ENCODE data around the gene TSPAN31.
"Not testable (repeated sequence)": the region's sequence is repeated elsewhere in the genome, so short reads cannot be mapped to it uniquely, and the experiment has no call there.

The TSPAN31 gene

GRCh38 chr12:57744777-57745484, at the start of gene TSPAN31:
Gene TSPAN31, plus strand, starts transcription at chr12:57745039. Its CDS starts 116 bp downstream, at chr12:57745155.
- DNase-seq, result peak; percentile 79 to 99 (median 97)

- DNase-seq, result no peak
These were observed 48.9 kb upstream of the TSPAN31 start for GRCh38 chr12:57695770-57696432.

GRCh38 chr12:57697076-57697475, 47.8 kb upstream of the TSPAN31 start:
- DNase-seq, result no peak

GRCh38 chr12:57698414-57698813, 46.4 kb upstream of the TSPAN31 start:
- no peak for DNase-seq

- no peak for DNase-seq
These were observed 44.5 kb upstream of the TSPAN31 start for GRCh38 chr12:57700317-57700716.

- no peak for DNase-seq
These were observed 37.6 kb upstream of the TSPAN31 start for GRCh38 chr12:57707250-57707649.

- no peak for DNase-seq
These were observed 36.5 kb upstream of the TSPAN31 start for GRCh38 chr12:57708296-57708695.

GRCh38 chr12:57712701-57713100, 32.1 kb upstream of the TSPAN31 start:
- no peak for DNase-seq

GRCh38 chr12:57713209-57713608, 31.6 kb upstream of the TSPAN31 start:
- no peak for DNase-seq

GRCh38 chr12:57715036-57715748, 29.6 kb upstream of the TSPAN31 start:
- DNase-seq, result peak in 1 of 3 experiments; percentile 63

GRCh38 chr12:57715786-57716185, 29.1 kb upstream of the TSPAN31 start:
- no peak for DNase-seq

GRCh38 chr12:57716305-57716704, 28.5 kb upstream of the TSPAN31 start:
- DNase-seq, result no peak

GRCh38 chr12:57717131-57717530, 27.7 kb upstream of the TSPAN31 start:
- no peak for DNase-seq

- no peak for DNase-seq
These were observed 26.8 kb upstream of the TSPAN31 start for GRCh38 chr12:57717846-57718640.

- no peak for DNase-seq
These were observed 26.0 kb upstream of the TSPAN31 start for GRCh38 chr12:57718641-57719528.

- no peak for DNase-seq
These were observed 24.8 kb upstream of the TSPAN31 start for GRCh38 chr12:57719777-57720605.

GRCh38 chr12:57720606-57721595, 23.9 kb upstream of the TSPAN31 start:
- DNase-seq, result no peak

- DNase-seq, result not testable (repeated sequence)
These were observed 22.8 kb upstream of the TSPAN31 start for GRCh38 chr12:57721846-57722608.

Data from NCI-H1417 (cell line).